Small intestine (tissue), 7 donors: ENCODE data around the gene PXDN. TPM values are rescaled to one million over a fixed set of nuclear protein-coding genes. Genes with fewer than 3 reads are reported as not detected.

Source experiments
- DNase-seq, 2 donors: peaks; one replicate each; pipeline versions ENCODE4 v3.0.0 to v3.0.0-alpha.2; 2013
- FAIRE-seq: peaks from 2 replicates; lab custom pipeline; 2012; peaks lifted over from hg19 to GRCh38; lab: Jason Lieb, UNC
- H3K27ac ChIP-seq, 3 donors: one replicate each; pipeline ENCODE4 v1.5.1; 2013; ENCODE audit warnings: low read length in 2 of 3, mild to moderate bottlenecking in 2 of 3, control low read depth in 1 of 3, inconsistent platforms in 1 of 3, low read depth in 1 of 3, moderate library complexity in 1 of 3
- H3K27me3 ChIP-seq, 3 donors: one replicate each; pipeline ENCODE4 v1.6.1; 2013; ENCODE audit warnings: low read length in 3 of 3, inconsistent platforms in 1 of 3; ENCODE audit not compliant: control insufficient read depth in 3 of 3, insufficient read depth in 3 of 3
- H3K36me3 ChIP-seq, 3 donors: one replicate each; pipeline ENCODE4 v1.6.1; 2013; ENCODE audit warnings: low read length in 3 of 3, inconsistent platforms in 1 of 3, low read depth in 1 of 3, mild to moderate bottlenecking in 1 of 3, moderate library complexity in 1 of 3; ENCODE audit not compliant: control insufficient read depth in 3 of 3, insufficient read depth in 2 of 3
- H3K4me1 ChIP-seq, 3 donors: one replicate each; pipeline ENCODE4 v1.6.1; 2013; ENCODE audit warnings: low read length in 2 of 3, inconsistent platforms in 1 of 3, low read depth in 1 of 3, mild to moderate bottlenecking in 1 of 3, moderate library complexity in 1 of 3; ENCODE audit not compliant: control insufficient read depth in 3 of 3, insufficient read depth in 2 of 3
- H3K4me3 ChIP-seq, 3 donors: one replicate each; pipeline ENCODE4 v1.5.1; 2013; ENCODE audit warnings: low read length in 3 of 3, control low read depth in 1 of 3, inconsistent platforms in 1 of 3, low read depth in 1 of 3, mild to moderate bottlenecking in 1 of 3, moderate library complexity in 1 of 3
- H3K9me3 ChIP-seq, 2 donors: one replicate each; pipeline ENCODE4 v1.6.1; 2013; ENCODE audit warnings: low read depth in 1 of 2, low read length in 1 of 2; ENCODE audit not compliant: control insufficient read depth in 2 of 2, insufficient read depth in 1 of 2
- WGBS, 3 donors: extraction: QIAGEN DNeasy Blood & Tissue Kit; methylation state at CpG; one replicate each; pipeline ENCODE4 v1.1.7; 2013; 5-methylcytosine and 5-hydroxymethylcytosine counted together
- polyA plus RNA-seq, 4 donors: library from polyadenylated mRNA; stranded (reverse) in 3 of 4; unstranded in 1 of 4; fragments of 200-250 nt in 3 of 4; fragments of 120-200 nt in 1 of 4; gene quantifications; one replicate each; pipeline versions ENCODE4 v1.2.1 to v1.2.3, GENCODE V29; 2013
- donor health status: healthy with polysubstance abuse.
- donor health status: control.
- donor health status: control.
- donor health status: Bipolar disorder and iron deficiency.
- donor health status: healthy.

The PXDN gene
- polyA plus RNA-seq, 4 donors, result 0.81 to 38.9 (median 6.6) TPM

- Histone ChIP-seq H3K4me1 (no peaks in the 10 kb centered on the region), H3K36me3 (peaks cover 0 to 43% (median 0%) of the 10 kb centered on the region in 3 donors), H3K9me3 (no peaks in the 10 kb centered on the region), H3K27ac (no peak overlapping the region), H3K4me3 (no peak overlapping the region), H3K27me3 (no peaks in the 10 kb centered on the region)
- 89 to 91% (median 91%) methylated on average over 18 of the region's 18 CpGs for WGBS, 3 donors
- FAIRE-seq, result no peak
- no peak for DNase-seq
Observed at GRCh38 chr2:1664698-1665097, 79.6 kb downstream of the PXDN start.

DNA sequence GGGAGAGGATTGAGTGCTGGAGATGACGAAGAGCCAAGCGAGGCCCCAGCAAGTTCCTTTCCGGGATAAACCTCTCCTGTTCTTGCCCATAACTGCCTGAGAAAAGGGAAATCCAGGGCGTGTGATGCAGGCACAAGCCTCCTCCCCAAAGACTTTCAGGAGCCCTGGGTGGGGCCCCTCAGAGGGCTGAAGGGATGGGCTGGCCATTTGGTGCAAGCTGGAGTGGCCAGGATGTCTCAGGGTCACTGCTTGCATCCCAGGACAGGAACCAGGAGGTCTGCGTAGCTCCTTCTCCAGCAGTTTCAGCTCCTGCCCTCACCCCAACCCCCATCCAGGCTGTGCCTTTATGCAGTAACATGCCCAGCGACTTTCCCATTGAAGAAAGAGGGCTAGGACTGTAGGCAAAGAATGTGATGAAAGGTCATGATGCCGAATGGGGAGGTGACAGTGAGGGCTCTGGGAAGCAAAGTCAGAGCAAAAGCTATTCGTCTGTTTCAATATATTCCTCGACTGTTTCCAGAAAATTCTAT is 80.2 kb downstream of the PXDN start:
- no peak for FAIRE-seq
- Histone ChIP-seq H3K36me3 (peaks cover 0 to 43% (median 0%) of the 10 kb centered on the region in 3 donors), H3K4me1 (no peaks in the 10 kb centered on the region), H3K9me3 (no peaks in the 10 kb centered on the region), H3K4me3 (no peak overlapping the region), H3K27ac (no peak overlapping the region), H3K27me3 (no peaks in the 10 kb centered on the region)
- 76 to 89% (median 80%) methylated on average over 9 of the region's 9 CpGs for WGBS, 3 donors
- no peak for DNase-seq

- Histone ChIP-seq H3K27ac (no peak overlapping the region), H3K9me3 (no peaks in the 10 kb centered on the region), H3K4me3 (no peak overlapping the region), H3K4me1 (no peaks in the 10 kb centered on the region), H3K36me3 (peaks cover 0 to 46% (median 0%) of the 10 kb centered on the region in 3 donors), H3K27me3 (no peaks in the 10 kb centered on the region)
- no peak for DNase-seq
- FAIRE-seq, result no peak
- WGBS, 3 donors, result 83 to 90% (median 87%) methylated on average over 16 of the region's 16 CpGs
Observed at GRCh38 chr2:1663621-1664020, 80.7 kb downstream of the PXDN start.

GRCh38 chr2:1662606-1663180 is 81.6 kb downstream of the PXDN start:
- Histone ChIP-seq H3K27ac (no peak overlapping the region), H3K4me3 (no peak overlapping the region), H3K4me1 (no peaks in the 10 kb centered on the region), H3K27me3 (no peaks in the 10 kb centered on the region), H3K9me3 (no peaks in the 10 kb centered on the region), H3K36me3 (peaks cover 0 to 50% (median 0%) of the 10 kb centered on the region in 3 donors)
- 90 to 92% (median 91%) methylated on average over 19 of the region's 19 CpGs for whole genome bisulfite sequencing, 3 donors
- DNase-seq (no peak), FAIRE-seq (no peak)

GRCh38 chr2:1661891-1662605 is 82.3 kb downstream of the PXDN start:
- H3K27me3 ChIP-seq, result no peaks in the 10 kb centered on the region
- DNase-seq (no peak), FAIRE-seq (no peak)
- H3K27ac ChIP-seq, result no peak overlapping the region
- H3K36me3 ChIP-seq, result peaks cover 0 to 50% (median 0%) of the 10 kb centered on the region in 3 donors
- H3K9me3 ChIP-seq, result no peaks in the 10 kb centered on the region
- no peaks in the 10 kb centered on the region for H3K4me1 ChIP-seq
- WGBS, 3 donors, result 79 to 91% (median 83%) methylated on average over 19 of the region's 19 CpGs
- H3K4me3 ChIP-seq, result no peak overlapping the region

- no peaks in the 10 kb centered on the region for H3K9me3 ChIP-seq
- H3K27ac ChIP-seq, result no peak overlapping the region
- H3K4me3 ChIP-seq, result no peak overlapping the region
- no peak for DNase-seq
- H3K27me3 ChIP-seq, result no peaks in the 10 kb centered on the region
- H3K4me1 ChIP-seq, result no peaks in the 10 kb centered on the region
- FAIRE-seq, result no peak
- H3K36me3 ChIP-seq, result peaks cover 0 to 50% (median 0%) of the 10 kb centered on the region in 3 donors
- WGBS, 3 donors, result 86 to 91% (median 90%) methylated on average over 21 of the region's 21 CpGs
Observed at GRCh38 chr2:1660656-1661640, 83.4 kb downstream of the PXDN start.

- H3K9me3 ChIP-seq, result no peaks in the 10 kb centered on the region
- no peaks in the 10 kb centered on the region for H3K4me1 ChIP-seq
- FAIRE-seq (no peak), DNase-seq (no peak)
- H3K27me3 ChIP-seq, result no peaks in the 10 kb centered on the region
- whole genome bisulfite sequencing, 3 donors, result 79 to 89% (median 84%) methylated on average over 16 of the region's 16 CpGs
- peaks cover 0 to 50% (median 0%) of the 10 kb centered on the region in 3 donors for H3K36me3 ChIP-seq
- no peak overlapping the region for H3K27ac ChIP-seq
- H3K4me3 ChIP-seq, result no peak overlapping the region
Observed at GRCh38 chr2:1659951-1660565, 84.3 kb downstream of the PXDN start.
